CD4-positive, alpha-beta T cell treated with Interleukin-6 for 4 hours (primary cell): ENCODE measurements around the gene YWHAG.
"Not testable (repeated sequence)": the region's sequence is repeated elsewhere in the genome, so short reads cannot be mapped to it uniquely, and the experiment has no call there.

Experiments used
- DNase-seq: peaks from one replicate; pipeline ENCODE4 v3.0.0-alpha.2; 2020; ENCODE audit warnings: mixed read lengths

Gene YWHAG

DNA sequence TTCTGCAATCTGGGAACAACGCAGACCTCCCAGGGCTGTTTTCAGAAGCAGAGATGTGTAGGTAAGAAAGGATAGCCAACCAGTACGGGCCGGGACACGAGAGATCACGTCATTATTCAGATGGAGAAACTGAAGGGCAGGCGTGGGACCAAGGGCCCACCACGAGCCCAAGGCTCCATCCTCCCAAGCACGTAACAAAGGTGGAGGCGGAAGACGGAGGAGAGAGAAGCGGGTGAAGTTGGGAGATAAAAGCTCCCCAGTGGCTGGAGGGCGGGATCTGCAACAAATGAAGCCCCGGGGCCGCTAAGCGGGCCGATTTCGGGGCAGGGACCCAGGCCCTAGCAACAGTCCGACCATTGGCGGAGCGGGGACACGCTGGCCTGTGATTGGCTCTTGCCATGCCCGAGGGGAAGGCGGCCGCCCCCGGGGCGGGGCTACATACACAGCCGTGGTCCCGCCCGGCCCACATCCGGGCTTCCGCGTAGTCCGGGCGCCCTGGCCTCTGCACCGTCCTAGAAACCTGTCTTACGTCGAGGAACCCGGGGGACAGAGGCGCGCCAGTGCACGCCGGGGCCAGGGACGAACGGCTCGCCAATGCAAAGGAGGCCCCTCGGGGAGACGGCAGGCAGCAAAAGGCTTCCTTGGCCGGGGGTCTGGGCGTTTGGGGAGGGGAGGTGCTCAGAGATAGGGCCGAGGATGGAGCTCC is 40.9 kb downstream of the YWHAG start:
- DNase-seq = peak; percentile 98

- DNase-seq = no peak
These were observed 41.6 kb downstream of the YWHAG start for GRCh38 chr7:76316984-76317781.

GRCh38 chr7:76315364-76315763 is 43.4 kb downstream of the YWHAG start:
- DNase-seq = no peak

DNA sequence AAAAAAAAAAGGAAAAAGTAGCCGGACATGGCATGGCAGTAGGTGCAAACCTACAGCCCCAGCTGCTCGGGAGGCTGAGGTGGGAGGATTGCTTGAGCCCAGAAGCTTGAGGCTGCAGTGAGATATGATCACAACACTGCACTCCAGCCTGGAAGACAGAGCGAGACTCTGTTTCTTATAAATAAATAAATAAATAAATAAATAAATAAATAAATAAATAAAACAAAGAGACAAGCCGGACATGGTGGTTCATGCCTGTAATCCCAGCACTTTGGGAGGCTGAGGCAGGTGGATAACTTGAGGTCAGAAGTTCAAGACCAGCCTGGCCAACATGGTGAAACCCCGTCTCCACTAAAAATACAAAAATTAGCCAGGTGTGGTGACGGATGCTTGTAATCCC is 44.1 kb downstream of the YWHAG start:
- DNase-seq = not testable (repeated sequence)

DNA sequence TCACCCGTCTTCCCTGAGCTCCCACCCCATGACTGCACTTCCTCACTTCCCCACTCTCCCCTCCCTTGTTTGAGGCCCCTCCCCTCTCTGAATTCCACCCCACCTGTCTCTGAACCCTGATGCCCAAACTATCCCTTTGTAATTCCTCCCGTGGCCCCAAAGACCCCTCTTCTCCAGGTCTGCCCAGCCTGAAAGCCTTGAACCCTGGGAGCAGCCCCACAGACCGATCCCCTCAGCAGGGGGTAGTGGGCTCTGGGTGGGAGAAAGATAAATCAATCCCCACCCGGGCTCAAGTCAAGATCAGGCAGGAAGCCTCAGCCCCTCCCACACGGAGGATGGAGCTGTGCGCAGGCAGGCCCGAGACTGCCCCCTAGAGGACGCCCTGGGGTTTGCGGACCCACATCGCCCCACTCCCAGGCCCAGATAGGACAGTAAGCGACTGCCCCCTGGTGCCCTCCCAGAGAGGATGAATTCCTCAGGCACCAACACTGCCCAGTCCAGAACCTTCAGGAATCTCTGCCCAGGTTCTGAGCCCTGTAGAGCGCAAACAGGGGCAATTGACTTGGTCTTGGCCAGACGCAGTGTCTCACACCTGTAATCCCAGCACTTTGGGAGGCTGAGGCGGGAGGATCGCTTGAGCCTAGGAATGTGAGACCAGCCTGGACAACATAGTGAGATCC is 44.6 kb downstream of the YWHAG start:
- DNase-seq = peak; percentile 98

DNA sequence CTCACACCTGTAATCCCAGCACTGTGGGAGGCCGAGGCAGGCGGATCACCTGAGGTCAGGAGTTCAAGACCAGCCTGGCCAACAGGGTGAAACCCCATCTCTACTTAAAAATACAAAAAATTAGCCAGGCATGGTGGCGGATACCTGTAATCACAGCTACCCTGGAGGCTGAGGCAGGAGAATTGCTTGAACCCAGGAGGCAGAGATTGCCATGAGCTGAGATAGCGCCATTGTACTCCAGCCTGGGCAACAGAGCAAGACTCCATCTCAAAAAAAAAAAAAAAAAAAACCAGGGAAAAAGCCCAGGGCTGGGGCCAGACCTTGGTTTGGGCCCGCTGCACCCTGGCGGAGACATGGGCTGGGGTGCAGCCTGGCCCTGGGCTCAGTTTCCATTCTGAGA is 47.0 kb downstream of the YWHAG start:
- not testable (repeated sequence) for DNase-seq

DNA sequence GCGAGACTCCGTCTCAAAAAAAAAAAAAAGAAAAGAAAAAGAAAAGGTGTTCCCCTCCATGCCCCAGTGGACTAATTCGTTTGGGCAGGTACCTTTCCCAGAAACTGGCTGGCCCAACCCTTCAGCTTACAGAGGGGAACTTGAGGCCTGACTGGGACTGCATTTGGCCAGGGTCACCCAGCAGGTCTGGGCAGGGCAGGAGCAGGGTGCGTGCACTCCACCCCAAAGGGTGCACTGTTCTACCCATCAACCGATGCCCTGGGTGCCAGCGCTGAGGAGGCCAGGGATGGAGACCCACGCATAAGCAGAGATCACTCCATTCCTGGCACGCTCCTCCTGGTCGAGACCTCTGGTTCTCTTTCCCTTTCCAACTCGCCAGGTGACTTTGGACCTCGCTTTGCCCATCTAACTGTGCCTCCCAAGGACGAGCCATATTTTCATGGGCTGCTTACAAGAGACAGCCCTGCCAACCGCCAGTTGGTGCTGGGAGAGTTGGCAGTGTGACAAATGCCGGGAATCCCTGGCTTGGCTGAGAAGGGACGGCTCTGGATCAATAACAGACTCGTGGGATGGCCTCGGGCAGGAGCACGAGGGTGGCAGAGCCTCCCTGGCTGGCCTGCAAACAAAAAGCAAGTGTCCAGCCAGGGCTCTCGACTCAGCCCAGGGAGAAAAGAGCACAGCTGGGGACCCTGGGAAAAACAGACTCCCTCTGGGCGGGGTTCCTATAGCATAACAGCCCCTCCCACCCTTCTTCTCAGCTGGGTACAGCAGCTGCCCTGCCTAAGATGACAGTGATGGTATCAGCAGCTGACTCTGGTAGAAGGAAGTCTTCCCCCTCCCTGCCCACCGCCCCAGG is 48.5 kb downstream of the YWHAG start:
- DNase-seq = no peak

DNA sequence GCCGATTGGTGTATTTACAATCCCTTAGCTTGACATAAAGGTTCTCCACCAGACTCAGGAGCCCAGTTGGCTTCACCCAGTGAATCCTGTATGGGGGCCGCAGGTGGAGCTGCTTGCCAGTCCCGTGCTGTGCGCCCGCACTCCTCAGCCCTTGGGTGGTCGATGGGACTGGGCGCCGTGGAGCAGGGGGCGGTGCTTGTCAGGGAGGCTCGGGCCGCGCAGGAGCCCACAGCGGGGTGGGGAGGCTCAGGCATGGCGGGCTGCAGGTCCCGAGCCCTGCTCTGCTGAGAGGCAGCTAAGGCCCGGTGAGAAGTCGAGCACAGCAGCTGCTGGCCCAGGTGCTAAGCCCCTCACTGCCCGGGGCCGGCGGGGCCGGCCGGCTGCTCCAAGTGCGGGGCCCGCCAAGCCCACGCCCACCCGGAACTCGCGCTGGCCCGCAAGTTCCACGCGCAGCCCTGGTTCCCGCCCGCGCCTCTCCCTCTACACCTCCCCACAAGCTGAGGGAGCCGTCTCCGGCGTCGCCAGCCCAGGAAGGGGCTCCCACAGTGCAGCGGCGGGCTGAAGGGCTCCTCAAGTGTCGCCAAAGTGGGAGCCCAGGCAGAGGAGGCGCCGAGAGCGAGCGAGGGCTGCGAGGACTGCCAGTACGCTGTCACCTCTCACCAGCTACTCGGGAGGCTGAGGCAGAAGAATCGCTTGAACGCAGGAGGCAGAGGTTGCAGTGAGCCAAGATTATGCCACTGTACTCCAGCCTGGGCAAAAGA is 49.3 kb downstream of the YWHAG start:
- DNase-seq = not testable (repeated sequence)

DNA sequence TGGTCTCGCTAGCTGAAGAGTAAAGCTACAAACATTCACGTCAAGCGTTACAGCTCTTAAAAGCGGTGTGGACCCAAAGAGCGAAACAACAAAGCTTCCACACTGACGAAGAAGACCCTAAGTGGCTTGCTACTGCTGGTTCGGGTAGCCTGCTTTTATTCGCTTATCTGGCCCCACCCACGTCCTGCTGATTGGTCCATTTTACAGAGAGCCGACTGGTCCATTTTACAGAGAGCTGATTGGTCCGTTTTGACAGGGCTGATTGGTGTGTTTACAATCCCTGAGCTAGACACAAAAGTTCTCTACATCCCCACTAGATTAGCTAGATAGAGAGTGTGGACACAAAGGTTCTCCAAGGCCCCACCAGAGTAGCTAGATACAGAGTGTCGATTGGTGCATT is 49.9 kb downstream of the YWHAG start:
- not testable (repeated sequence) for DNase-seq

GRCh38 chr7:76304888-76305375 is 53.9 kb downstream of the YWHAG start:
- DNase-seq = no peak

DNA sequence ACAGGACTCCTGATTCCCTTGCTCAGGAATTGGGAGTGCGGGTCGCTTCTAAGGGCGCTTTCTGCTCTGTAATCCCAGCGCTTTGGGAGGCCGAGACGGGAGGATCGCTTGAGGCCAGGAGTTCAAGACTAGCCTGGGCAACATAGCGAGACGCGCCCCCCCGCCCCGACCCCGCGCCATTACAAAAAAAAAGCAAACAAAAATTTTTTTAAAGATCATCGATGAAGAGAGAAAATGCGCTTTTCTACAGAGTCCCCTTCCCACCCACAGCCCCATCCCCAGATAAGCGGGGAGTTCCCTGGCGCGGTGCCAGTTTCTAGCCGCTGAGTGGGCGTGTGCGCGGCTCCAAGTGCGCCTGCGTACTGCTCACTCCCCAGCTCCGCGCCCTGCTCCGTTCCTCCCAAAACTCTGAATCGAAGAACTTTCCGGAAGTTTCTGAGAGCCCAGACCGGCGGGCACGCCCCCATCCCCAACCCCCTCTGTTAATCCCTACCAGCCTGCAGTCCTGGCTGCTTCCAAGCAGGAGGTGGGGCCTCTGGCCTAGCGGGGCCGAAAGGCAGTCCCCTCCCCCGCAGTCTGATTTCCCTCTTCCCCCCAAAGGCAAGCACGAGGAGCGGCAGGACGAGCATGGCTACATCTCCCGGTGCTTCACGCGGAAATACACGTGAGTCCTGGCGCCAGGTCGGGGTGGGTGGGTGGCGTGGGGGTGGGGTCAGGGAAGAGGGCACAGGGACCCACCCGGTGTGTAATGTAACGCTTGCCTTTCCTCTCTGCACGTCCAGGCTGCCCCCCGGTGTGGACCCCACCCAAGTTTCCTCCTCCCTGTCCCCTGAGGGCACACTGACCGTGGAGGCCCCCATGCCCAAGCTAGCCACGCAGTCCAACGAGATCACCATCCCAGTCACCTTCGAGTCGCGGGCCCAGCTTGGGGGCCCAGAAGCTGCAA is 55.3 kb downstream of the YWHAG start:
- DNase-seq = peak; percentile 86

DNA sequence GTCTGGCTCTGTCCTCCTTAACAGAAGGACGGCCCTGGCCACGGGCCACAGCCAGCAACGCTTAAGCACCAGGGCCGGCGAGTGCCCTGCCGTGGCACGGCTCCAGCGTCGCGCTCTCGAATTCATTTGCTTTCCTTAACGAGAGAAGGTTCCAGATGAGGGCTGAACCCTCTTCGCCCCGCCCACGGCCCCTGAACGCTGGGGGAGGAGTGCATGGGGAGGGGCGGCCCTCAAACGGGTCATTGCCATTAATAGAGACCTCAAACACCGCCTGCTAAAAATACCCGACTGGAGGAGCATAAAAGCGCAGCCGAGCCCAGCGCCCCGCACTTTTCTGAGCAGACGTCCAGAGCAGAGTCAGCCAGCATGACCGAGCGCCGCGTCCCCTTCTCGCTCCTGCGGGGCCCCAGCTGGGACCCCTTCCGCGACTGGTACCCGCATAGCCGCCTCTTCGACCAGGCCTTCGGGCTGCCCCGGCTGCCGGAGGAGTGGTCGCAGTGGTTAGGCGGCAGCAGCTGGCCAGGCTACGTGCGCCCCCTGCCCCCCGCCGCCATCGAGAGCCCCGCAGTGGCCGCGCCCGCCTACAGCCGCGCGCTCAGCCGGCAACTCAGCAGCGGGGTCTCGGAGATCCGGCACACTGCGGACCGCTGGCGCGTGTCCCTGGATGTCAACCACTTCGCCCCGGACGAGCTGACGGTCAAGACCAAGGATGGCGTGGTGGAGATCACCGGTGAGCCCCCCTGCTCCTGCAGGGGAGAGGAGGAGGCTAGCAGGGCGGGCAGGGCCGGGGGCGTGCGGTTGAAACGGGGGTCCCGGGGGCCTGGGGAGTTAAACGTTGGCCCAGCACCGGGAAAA is 56.2 kb downstream of the YWHAG start, which contains the start of gene HSPB1:
Gene HSPB1, plus strand, starts transcription at position 327 of the 855 bp plus-strand sequence. Its CDS starts 40 bp downstream, at position 367.
- peak; percentile 83 for DNase-seq

- DNase-seq = no peak
These were observed 57.8 kb downstream of the YWHAG start for GRCh38 chr7:76301000-76301399.

DNA sequence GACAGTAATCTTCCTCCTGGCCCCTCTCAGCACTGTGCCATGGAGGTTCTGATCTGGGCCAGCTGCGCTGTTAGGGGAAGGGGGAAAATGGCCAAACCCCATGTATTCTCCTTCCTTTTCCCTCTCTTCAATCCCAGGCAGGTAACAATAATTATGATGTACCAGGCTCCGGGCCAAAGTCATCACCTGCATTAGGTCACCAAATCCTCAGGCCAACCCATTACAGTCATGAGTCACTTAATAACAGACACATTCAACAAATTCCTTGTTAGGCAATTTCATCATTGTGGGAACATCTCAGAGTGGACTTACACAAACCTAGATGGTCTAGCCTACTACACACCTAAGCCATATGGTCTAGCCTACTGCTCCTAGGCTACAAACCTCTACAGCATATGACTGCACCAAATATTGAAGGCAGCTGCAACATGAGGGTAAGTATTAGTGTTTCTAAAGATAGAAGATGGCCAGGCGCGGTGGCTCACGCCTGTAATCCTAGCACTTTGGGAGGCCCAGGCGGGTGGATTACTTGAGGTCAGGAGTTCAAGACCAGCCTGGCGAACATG is 58.5 kb downstream of the YWHAG start:
- DNase-seq = no peak

DNA sequence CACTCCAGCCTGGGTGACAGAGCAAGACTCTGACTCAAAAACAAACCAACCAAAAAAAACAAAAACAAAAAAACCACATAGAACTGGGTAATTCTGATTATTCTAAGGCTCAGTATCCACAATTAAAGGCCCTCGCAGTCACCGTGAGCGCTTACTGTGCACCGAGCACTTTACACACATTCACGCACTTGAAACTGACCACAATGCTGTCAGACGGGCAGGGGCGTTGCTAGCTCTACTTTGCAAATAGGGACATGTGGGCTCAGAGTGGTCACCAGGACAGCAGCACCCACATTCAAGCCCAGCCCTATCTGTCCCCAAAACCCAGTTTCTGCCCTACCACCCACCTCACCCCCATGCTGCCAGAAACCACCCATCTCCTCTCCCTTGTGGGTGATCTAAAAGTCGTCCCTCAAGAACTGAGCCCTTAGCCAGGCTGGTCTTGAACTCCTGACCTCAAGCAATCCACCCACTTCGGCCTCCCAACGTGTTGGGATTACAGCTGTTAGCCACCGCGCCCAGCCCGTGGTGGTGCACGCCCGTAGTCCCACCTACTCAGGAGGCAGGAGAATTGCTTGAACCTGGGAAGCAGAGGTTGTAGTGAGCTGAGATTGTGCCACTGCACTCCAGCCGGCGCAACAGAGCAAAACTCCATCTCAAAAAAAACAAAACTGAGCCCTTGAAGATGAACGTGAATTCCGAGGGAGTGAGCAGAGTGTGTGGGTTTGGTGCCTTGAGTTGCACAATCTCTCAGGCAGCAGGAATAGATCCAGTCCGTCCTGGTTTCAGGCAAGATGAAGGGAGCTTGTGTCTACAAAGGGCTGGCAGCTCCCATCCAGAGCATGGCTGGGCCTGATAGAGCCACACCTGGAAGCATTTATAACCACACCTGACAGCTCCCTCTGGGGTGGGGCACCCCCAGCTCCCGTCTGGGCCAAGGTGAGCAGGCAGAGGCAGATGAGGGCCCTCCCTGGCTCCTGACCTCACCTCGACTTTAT is 61.7 kb downstream of the YWHAG start:
- DNase-seq = no peak

DNA sequence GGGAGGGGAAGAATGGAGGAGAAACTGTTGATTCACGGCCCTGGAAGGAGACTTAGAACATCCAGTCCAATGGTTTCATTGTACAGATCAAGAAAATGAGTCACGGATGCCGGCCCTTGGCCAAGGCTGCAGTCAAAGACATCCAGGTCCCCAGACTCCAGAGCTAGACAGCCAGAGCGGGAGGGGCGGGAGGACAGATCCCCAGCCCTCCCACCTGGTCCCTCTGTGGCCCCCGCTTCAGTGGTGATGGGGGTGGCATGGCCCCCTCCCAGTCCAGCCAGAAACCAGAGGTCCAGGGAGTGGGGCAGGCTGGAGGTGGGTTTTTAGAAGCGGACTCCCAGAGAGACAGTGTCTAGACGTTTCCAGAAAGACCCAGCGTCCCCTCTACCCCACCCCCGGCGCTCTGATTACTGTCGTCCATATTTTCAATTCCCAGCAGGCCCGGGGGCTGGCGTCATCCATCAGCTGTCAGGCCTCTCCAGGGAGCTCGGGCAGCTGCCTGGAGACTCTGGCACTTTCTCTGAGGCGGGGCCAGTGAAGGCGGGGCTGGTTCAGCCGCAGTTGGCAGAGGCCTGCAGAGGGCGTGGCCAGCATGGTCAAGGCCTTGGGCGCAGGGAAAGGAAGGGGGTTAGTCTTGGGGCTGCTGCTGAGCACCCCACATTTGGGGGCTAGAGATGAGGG is 64.3 kb downstream of the YWHAG start:
- no peak for DNase-seq

GRCh38 chr7:76293407-76293901 is 65.3 kb downstream of the YWHAG start:
- no peak for DNase-seq
